ACHN (cell line): ENCODE measurements around the gene PABPN1.
A peak's percentile ranks its signal among the peaks of the same experiment; 100 is the strongest.

ENCODE experiments used
- DNase-seq: peaks from one replicate; pipeline ENCODE4 v3.0.0-alpha.2; 2015
- in situ Hi-C: cut with HindIII; loops from 2 replicates; pipeline ENCODE4 v1.10.0; 2017; ENCODE audit warnings: low sequenced_read_pairs, low pct_ligation_motif_present, low pct_unique_long_range_greater_than_20kb

PABPN1 gene

DNA sequence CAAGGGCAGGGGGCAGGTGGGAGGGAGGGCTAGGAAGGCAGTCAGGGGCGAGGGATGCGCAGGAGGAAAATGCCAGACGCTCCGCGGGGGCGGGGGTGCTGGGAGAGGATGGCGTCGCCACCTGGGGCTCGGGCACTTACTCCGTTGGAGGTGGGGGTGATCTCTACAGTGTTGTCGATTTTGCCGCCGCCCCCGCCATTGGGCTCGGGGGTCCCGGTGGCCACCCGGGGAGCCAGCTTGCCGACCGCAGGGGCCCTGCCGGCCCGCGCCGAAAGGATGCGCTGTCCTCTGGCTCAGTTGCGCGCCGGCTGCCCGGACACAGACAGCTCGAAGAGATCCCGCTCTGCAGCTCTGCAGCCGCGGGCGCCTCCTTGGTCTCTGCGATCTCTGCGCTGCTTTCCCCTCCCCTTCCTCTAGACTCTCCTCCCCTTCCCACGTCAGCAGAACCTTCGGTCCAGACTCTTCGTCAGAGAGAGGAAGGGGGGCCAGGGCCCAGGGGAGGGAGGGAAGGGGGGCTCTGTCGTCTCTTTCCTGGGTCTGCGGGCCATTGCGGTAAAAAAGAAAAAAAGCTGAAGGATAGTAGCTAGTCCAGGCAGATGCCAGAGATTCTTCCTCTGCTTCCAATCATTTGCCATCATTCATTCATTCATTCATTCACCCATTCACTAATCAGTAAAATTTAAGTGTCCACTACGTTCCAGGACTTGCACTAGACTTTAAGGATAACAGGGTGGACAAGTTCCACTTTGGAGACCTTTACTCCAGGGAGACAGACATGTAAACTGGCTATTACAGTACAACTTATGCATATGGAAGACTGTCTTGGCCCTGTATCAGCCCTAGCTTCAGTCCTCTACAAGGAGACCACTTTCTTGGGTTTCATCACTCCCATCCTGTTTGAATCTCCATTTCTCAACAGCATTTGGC, 31.5 kb downstream of the PABPN1 start, which contains the start of gene SLC22A17:
SLC22A17 (minus strand) TSS at position 382 of the 927 bp plus-strand sequence.
- in situ Hi-C loops, result no loop called here
- DNase-seq, result peak; percentile 76

DNA sequence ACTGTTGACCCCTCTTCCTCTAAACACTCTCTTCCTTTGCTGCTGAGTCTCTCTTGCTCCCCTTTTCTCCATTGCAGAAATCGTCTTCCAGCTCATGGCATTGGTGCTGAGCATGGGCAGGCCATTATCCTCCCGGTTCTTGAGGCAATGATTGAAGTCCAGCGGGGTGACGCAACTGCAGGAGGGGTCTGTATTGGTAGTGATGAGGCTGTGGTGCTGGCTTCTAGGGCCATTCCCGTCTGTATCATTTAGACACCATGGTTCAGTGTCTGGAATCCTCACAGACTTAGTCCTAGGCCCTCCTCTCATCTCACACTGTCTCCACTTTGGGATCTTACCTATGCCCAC, 32.1 kb downstream of the PABPN1 start:
- in situ Hi-C loops, result no loop called here
- DNase-seq, result no peak

GRCh38 chr14:23354990-23355389, 33.7 kb downstream of the PABPN1 start:
- no peak for DNase-seq
- in situ Hi-C loops, result no loop called here

- in situ Hi-C loops, result no loop called here
Observed at GRCh38 chr14:23355871-23356435, 34.7 kb downstream of the PABPN1 start.

GRCh38 chr14:23356662-23357061, 35.4 kb downstream of the PABPN1 start:
- DNase-seq, result no peak
- in situ Hi-C loops, result no loop called here

More at GRCh38 chr14:23355871-23356435, 34.7 kb downstream of the PABPN1 start:
- DNase-seq, result no peak

GRCh38 chr14:23357261-23357660, 36.0 kb downstream of the PABPN1 start:
- DNase-seq, result no peak
- in situ Hi-C loops, result no loop called here

GRCh38 chr14:23358042-23358441, 36.8 kb downstream of the PABPN1 start:
- in situ Hi-C loops, result no loop called here
- no peak for DNase-seq

DNA sequence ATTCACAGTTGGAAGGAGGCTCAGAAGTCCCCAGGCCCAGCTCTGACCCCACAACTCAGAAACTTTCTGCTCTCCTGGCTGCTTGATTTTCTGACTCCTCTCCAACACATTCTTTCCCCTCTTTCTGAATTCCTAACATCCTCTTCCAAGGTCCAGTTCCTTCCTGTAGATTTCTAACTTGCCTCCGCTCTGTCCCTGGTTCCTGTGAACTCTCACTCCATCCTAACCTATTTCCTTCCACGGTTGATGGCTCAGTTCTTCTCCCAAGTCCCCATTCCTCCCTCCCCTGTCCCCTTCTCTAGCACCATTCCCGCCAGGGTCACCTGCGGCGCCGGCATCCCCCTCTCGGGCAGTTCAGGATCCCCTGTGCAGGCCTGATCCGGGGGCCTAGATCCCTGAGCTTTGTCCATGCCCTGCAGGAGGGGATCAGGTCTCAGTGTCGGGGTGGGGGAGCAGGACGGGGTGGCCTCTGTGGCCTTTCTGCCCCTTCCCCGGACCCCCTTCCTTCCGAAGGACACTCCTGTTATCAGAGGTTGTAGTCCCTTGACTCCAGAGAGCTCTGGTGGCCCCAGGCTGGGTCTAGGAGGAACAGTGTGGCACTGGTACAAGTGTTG, 37.4 kb downstream of the PABPN1 start:
- no peak for DNase-seq
- in situ Hi-C loops, result no loop called here

GRCh38 chr14:23359167-23359626, 37.9 kb downstream of the PABPN1 start:
- in situ Hi-C loops, result no loop called here
- DNase-seq, result no peak

DNA sequence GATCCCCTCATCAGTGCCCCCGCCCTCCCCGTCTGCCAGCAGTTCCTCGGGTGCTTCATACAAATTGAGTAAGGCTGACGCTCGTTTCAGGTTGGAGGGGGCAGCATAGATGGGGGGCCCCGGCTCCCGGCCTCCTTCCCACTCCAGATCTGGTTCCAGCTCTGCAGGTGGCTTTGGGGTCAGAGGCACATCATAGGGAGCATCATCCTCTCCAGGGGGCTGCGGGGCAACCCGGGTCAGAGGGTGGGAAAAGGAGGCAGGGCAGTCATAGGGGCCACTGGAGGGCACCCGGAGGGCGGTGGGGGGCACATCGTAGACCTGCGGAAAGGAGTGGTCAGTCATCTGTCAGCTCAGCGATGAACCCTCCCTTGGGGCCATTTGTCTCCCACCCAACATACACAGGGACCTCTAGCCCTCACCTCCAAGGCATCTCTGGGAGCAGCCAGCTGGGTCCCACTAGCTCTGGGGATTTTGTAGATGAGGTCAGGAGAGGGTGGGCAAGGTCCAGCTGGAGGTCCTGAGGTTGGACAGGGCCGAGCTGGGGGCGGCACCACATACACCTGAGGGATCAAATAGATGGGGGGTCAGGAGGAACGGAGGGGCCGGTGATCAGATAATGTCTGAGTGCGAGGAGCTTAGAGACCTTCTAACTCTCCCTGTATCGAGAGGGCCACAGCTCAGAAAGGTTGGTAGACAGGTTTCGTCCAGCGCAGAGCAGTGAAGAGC, 38.6 kb downstream of the PABPN1 start:
- in situ Hi-C loops, result no loop called here
- no peak for DNase-seq

- DNase-seq, result no peak
- in situ Hi-C loops, result no loop called here
Observed at GRCh38 chr14:23360496-23360895, 39.2 kb downstream of the PABPN1 start.

GRCh38 chr14:23361320-23361719, 40.1 kb downstream of the PABPN1 start:
- no peak for DNase-seq
- in situ Hi-C loops, result no loop called here

GRCh38 chr14:23361763-23362162, 40.5 kb downstream of the PABPN1 start:
- in situ Hi-C loops, result no loop called here

DNA sequence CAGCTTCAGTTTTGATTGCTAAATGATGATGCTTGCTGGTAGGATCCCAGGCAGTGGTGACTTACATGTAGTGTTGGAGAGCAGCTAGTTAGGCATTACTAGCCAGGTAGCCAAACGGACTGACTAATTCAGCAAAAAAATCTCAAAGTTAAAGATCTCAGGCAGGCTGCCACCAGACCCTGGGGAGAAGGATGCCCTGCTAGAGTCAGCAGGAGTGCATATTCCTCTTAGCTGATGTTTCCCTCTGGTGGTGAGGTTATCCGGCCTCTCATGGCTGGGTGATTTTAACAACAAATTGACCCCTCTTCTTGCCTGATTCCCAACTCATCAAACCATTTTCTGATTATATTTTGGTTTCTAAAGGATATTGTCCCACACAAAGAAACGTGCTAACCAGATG, 40.9 kb downstream of the PABPN1 start:
- peak; percentile 14 for DNase-seq

More at GRCh38 chr14:23361763-23362162, 40.5 kb downstream of the PABPN1 start:
- no peak for DNase-seq

DNA sequence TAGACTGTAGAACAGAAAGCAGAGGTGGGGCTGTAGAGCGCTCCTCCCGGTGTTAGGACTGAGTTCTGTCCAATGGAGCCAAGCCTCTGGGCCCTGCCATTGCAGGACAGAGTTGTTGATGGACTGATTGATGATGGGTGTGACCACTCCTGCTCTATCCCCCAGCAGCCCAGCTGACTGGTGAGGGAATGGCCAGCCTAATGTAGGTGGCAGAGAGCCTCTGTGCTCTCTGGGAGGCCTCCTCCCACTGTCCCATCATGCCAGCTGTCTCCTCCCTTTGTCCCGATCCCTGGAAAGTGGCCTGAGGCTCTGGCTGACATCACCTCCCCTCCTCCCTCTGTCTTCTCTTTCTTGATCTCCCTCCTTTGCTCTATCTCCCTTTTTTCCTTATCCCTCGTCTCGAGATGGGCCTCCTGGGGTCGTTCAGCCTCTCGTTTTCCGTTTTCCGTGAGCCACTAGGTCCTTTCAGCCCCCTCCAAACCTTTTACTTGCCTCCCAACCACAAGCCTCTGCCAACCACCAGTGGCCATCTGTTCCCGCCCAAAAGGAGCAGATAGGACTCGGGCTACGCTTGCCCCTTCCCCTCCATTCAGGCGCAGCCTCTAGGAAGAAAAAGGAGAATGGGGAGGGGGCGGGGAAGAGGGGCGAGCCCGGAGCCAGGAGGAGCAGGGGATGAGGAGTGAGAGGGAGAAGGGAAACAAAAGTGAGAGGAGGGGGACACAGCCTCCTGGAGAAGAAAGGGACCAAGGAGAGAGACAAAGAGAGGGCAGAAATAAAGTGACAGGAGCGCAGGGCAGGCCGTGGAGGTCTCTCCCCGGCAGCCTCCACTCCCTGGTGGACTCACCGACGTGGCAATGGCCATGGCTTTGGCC, 43.1 kb downstream of the PABPN1 start:
- in situ Hi-C loops, result no loop called here
- DNase-seq, result no peak

More for the DNA sequence above, 40.9 kb downstream of the PABPN1 start:
- in situ Hi-C loops, result no loop called here

GRCh38 chr14:23365036-23365731, 43.9 kb downstream of the PABPN1 start, which contains the start of gene EFS:
Gene EFS (minus strand): TSS chr14:23365172. CDS start chr14:23365025, 147 bp downstream.
- in situ Hi-C loops, result no loop called here
- DNase-seq, result no peak

DNA sequence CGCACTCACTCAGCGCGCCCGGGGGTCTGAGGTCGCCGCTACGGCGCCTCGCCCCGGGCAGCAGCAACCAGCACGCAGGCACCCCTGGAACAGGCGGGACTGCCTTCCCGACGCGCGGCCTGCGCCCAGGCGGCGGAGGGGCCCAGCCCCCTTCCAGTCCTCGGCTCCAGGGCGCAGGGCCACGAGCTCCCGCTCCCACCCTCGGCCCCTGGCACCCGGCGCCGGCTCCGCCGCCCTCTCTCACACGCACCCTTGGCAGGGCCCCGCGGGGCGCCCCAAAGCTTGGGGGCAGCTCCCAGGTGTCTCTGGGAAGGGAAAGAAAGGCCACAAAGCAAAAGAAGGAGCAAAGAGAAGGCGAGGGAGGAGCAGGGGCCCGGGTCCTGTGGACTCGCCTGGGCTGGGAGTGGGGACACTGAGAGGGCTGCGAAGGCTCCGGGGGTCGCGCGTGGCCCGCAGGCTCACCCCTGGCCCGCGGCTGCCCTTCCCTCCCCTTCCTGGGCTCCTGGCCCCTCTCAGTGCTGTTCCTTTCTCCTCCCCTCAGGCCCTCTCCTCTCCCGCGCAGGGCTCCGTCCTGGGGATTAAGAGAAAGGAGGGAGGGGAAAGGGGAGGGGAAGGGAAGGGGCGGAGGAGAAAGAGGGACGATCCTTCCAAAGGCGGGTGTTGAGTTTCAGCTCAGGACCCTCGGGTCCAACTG, 44.6 kb downstream of the PABPN1 start:
- in situ Hi-C loops, result no loop called here
- no peak for DNase-seq
